IMR-90 (cell line): ENCODE data around the gene MAP3K13. TPM values are rescaled to one million over a fixed set of nuclear protein-coding genes. Genes with fewer than 3 reads are reported as not detected.

Experiments
- ATAC-seq: fragments of 200-7000 bp; cut with Tn5 transposase; 2 replicates; pipeline ENCODE4 v1.9.1; 2020; ENCODE audit warnings: low read depth, mild to moderate bottlenecking, moderate library complexity
- BruUV-seq: library from RNA; stranded (reverse); fragments of 400-500 nt; replicated peaks from 2 replicates; lab custom pipeline; 2021; lab: Mats Ljungman, UMichigan
- CTCF ChIA-PET: fragments of 300-600 bp; formaldehyde crosslinking; extraction: SDS; loops from one replicate; lab custom pipeline; 2021; ENCODE audit warnings: antibody characterized with exemption; lab: Yijun Ruan, JAX
- POLR2A ChIA-PET: fragments of 300-600 bp; sonication (Branson Sonifier 250); formaldehyde crosslinking; loops from one replicate; lab custom pipeline; 2022; ENCODE audit warnings: antibody characterized with exemption; ENCODE audit not compliant: unreplicated experiment; lab: Charles Lee
- DNase-seq: peaks from one replicate; pipeline ENCODE4 v3.0.0; 2013
- H2AFZ ChIP-seq: replicated peaks from 2 replicates; pipeline ENCODE3; 2013; ENCODE audit warnings: low read length, mild to moderate bottlenecking; ENCODE audit not compliant: poor library complexity
- H2AK5ac ChIP-seq: 2 replicates; pipeline ENCODE4 v1.6.1; 2013; ENCODE audit warnings: low read depth, low read length, inconsistent platforms
- H2AK9ac ChIP-seq: replicated peaks from 2 replicates; pipeline ENCODE3; 2013; ENCODE audit warnings: mild to moderate bottlenecking, low read depth, low read length, moderate library complexity; ENCODE audit not compliant: poor library complexity
- H2BK120ac ChIP-seq: 2 replicates; pipeline ENCODE4 v1.6.1; 2013; ENCODE audit warnings: low read depth, low read length, inconsistent platforms
- H2BK15ac ChIP-seq: 3 replicates; pipeline ENCODE4 v1.6.1; 2013; ENCODE audit warnings: low read depth, low read length, inconsistent platforms
- H2BK20ac ChIP-seq: 2 replicates; pipeline ENCODE4 v1.6.1; 2013; ENCODE audit warnings: low read depth, mild to moderate bottlenecking, inconsistent platforms, low read length, moderate library complexity
- H2BK5ac ChIP-seq: 2 replicates; pipeline ENCODE4 v1.6.1; 2013; ENCODE audit warnings: mild to moderate bottlenecking, low read depth, low read length, inconsistent platforms; ENCODE audit not compliant: poor library complexity, severe bottlenecking
- H3K14ac ChIP-seq: replicated peaks from 2 replicates; pipeline ENCODE4 v1.6.1; 2013; ENCODE audit warnings: low read depth, low read length, inconsistent platforms
- H3K18ac ChIP-seq: 2 replicates; pipeline ENCODE4 v1.6.1; 2013; ENCODE audit warnings: low read depth, low read length, control low read depth
- H3K23ac ChIP-seq: 2 replicates; pipeline ENCODE4 v1.6.1; 2013; ENCODE audit warnings: low read depth, low read length, inconsistent platforms
- H3K27ac ChIP-seq: 2 replicates; pipeline ENCODE4 v1.5.1; 2013; ENCODE audit warnings: mild to moderate bottlenecking, control low read depth, low read length; ENCODE audit not compliant: insufficient read depth
- H3K27me3 ChIP-seq: 2 replicates; pipeline ENCODE4 v1.6.1; 2013; ENCODE audit warnings: low read length; ENCODE audit not compliant: control insufficient read depth, insufficient read depth
- H3K36me3 ChIP-seq: 2 replicates; pipeline ENCODE4 v1.6.1; 2013; ENCODE audit warnings: low read length, mixed read lengths; ENCODE audit not compliant: control insufficient read depth, insufficient read depth
- H3K4ac ChIP-seq: 2 replicates; pipeline ENCODE4 v1.6.1; 2013; ENCODE audit warnings: low read depth, low read length, inconsistent platforms
- H3K4me1 ChIP-seq: 2 replicates; pipeline ENCODE4 v1.6.1; 2013; ENCODE audit warnings: low read length, mixed read lengths; ENCODE audit not compliant: control insufficient read depth, insufficient read depth
- H3K4me2 ChIP-seq: 2 replicates; pipeline ENCODE4 v1.6.1; 2013; ENCODE audit warnings: low read depth, mild to moderate bottlenecking, control low read depth, low read length, moderate library complexity
- H3K4me3 ChIP-seq: 2 replicates; pipeline ENCODE4 v1.5.1; 2013; ENCODE audit warnings: low read depth, mild to moderate bottlenecking, control low read depth, low read length, moderate library complexity; ENCODE audit not compliant: insufficient read depth
- H3K56ac ChIP-seq: 2 replicates; pipeline ENCODE4 v1.6.1; 2013; ENCODE audit warnings: low read length, inconsistent platforms; ENCODE audit not compliant: insufficient read depth; ENCODE audit errors: extremely low read depth
- H3K79me1 ChIP-seq, 2 experiments: 2 replicates each; pipeline ENCODE4 v1.6.1; 2013; ENCODE audit warnings: low read length in 2 of 2, inconsistent platforms in 1 of 2, low read depth in 1 of 2
- H3K9ac ChIP-seq: 2 replicates; pipeline ENCODE4 v1.6.1; 2013; ENCODE audit warnings: low read depth, low read length, control low read depth
- H3K9me1 ChIP-seq: 2 replicates; pipeline ENCODE4 v1.6.1; 2013; ENCODE audit warnings: low read length, inconsistent platforms; ENCODE audit not compliant: insufficient read depth
- H3K9me3 ChIP-seq: 2 replicates; pipeline ENCODE4 v1.6.1; 2013; ENCODE audit warnings: low read length; ENCODE audit not compliant: control insufficient read depth, insufficient read depth
- H4K20me1 ChIP-seq: 2 replicates; pipeline ENCODE4 v1.6.1; 2013; ENCODE audit warnings: low read length, inconsistent platforms; ENCODE audit not compliant: insufficient read depth
- H4K5ac ChIP-seq: 2 replicates; pipeline ENCODE4 v1.6.1; 2013; ENCODE audit warnings: mild to moderate bottlenecking, low read depth, low read length, control low read depth
- H4K8ac ChIP-seq, 2 experiments: 2 replicates each; pipeline ENCODE4 v1.6.1; 2013; ENCODE audit warnings: low read depth in 2 of 2, low read length in 2 of 2, control low read depth in 1 of 2, inconsistent platforms in 1 of 2
- H4K91ac ChIP-seq: 2 replicates; pipeline ENCODE4 v1.6.1; 2013; ENCODE audit warnings: low read depth, low read length, inconsistent platforms; ENCODE audit not compliant: insufficient read depth
- BHLHE40 ChIP-seq: fragments of 150-350 bp; IDR thresholded peaks from 2 replicates; pipeline ENCODE4 v1.6.1; 2016; ENCODE audit warnings: mild to moderate bottlenecking, low read depth, low read length
- CHD1 ChIP-seq: IDR thresholded peaks from 2 replicates; pipeline ENCODE4 v1.6.1; 2012; ENCODE audit warnings: low read depth, low read length, improper control_type of control experiment
- FOS ChIP-seq: fragments of 150-350 bp; IDR thresholded peaks from 2 replicates; pipeline ENCODE4 v1.6.1; 2016; ENCODE audit warnings: low read depth, low read length
- MAFK ChIP-seq: IDR thresholded peaks from 2 replicates; pipeline ENCODE4 v1.6.1; 2012; ENCODE audit warnings: low read depth, low read length, improper control_type of control experiment
- POLR2A ChIP-seq: IDR thresholded peaks from 2 replicates; pipeline ENCODE4 v1.6.1; 2012; ENCODE audit warnings: mild to moderate bottlenecking, low read depth, low read length
- RAD21 ChIP-seq: IDR thresholded peaks from 2 replicates; pipeline ENCODE4 v1.6.1; 2012; ENCODE audit warnings: low read length, improper control_type of control experiment
- RCOR1 ChIP-seq: IDR thresholded peaks from 2 replicates; pipeline ENCODE4 v1.6.1; 2012; ENCODE audit warnings: mild to moderate bottlenecking, low read length, improper control_type of control experiment; ENCODE audit not compliant: insufficient replicate concordance
- RFX5 ChIP-seq: IDR thresholded peaks from 2 replicates; pipeline ENCODE4 v1.8.0; 2012; ENCODE audit warnings: low read depth, mild to moderate bottlenecking, low read length, moderate library complexity
- WGBS, 2 experiments: methylation state at CpG; one replicate each; pipeline versions ENCODE4 v1.1.5 to v1.1.7; 2013; ENCODE audit warnings: missing lambda C conversion rate in 2 of 2; ENCODE audit not compliant: insufficient read length in 1 of 2; ENCODE audit errors: extremely low coverage in 2 of 2; 5-methylcytosine and 5-hydroxymethylcytosine counted together
- dilution Hi-C: fragments of 300-500 bp; cut with HindIII; formaldehyde crosslinking; loops from one replicate; pipeline ENCODE4 v1.14.3; 2018; ENCODE audit warnings: low sequenced_read_pairs; ENCODE audit not compliant: unreplicated experiment
- in situ Hi-C: fragments of 300-500 bp; cut with MboI; formaldehyde crosslinking; loops from 3 replicates; pipeline ENCODE4 v1.14.3; 2019; ENCODE audit warnings: low sequenced_read_pairs, inconsistent platforms, mixed read lengths
- intact Hi-C: fragments of 100-400 bp; cut with micrococcal nuclease; formaldehyde crosslinking; loops from 2 replicates; pipeline ENCODE4 v1.10.0; 2022
- polyA plus RNA-seq, 3 experiments: library from polyadenylated mRNA; depleted of rRNA; stranded (reverse); fragments of >200 nt; gene quantifications; 2 replicates each; pipeline ENCODE4 v1.2.3, GENCODE V29; 2012; ENCODE audit warnings: low replicate concordance in 1 of 3
- total RNA-seq: library from RNA; depleted of rRNA; stranded (reverse); fragments of >200 nt; gene quantifications from 2 replicates; pipeline ENCODE4 v1.2.3, GENCODE V29; 2012
- TF ChIP-seq, protein P1 (sequence below): fragments of 150-350 bp; IDR thresholded peaks from 2 replicates; pipeline ENCODE4 v1.6.1; 2016; ENCODE audit warnings: low read depth, mild to moderate bottlenecking, low read length, moderate library complexity, borderline replicate concordance

The MAP3K13 gene
- total and polyA plus RNA-seq, 2 of the 4 experiments (the other 2 are of a cell fraction): 9.9 to 17.6 TPM

DNA sequence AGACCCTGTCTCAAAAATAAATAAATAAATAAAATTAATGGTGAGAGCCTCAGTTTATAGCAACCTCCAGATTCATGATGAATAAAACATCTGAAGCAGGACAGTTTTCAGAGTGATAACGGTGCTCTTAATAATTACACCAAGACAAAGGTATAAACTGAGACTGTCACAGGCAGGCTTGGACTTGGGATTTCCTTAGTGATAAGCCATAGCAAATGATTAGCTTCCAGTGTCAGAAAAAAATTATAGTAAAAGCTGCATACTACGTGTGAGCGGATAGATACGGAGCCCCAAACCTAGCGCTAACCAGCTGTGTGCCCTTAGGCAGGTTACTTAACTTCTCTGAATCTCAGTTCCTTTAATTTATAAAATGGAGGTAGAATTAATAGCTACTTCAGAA is 167.9 kb downstream of the MAP3K13 start:
- no peak overlapping the region for H3K4ac ChIP-seq
- no peak overlapping the region for H2BK15ac ChIP-seq
- no peak overlapping the region for H2BK120ac ChIP-seq
- H3K9me3 ChIP-seq: no peaks in the 10 kb centered on the region
- H2BK5ac ChIP-seq: no peak overlapping the region
- no peaks in the 10 kb centered on the region for H3K36me3 ChIP-seq
- no peak overlapping the region for H3K4me3 ChIP-seq
- TF ChIP-seq, protein P1, sequence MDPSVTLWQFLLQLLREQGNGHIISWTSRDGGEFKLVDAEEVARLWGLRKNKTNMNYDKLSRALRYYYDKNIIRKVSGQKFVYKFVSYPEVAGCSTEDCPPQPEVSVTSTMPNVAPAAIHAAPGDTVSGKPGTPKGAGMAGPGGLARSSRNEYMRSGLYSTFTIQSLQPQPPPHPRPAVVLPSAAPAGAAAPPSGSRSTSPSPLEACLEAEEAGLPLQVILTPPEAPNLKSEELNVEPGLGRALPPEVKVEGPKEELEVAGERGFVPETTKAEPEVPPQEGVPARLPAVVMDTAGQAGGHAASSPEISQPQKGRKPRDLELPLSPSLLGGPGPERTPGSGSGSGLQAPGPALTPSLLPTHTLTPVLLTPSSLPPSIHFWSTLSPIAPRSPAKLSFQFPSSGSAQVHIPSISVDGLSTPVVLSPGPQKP: no peak
- TF ChIP-seq RCOR1: no peak
- TF ChIP-seq POLR2A: no peak
- no peak for TF ChIP-seq RAD21
- no peak for TF ChIP-seq BHLHE40
- TF ChIP-seq MAFK: no peak
- no peak for TF ChIP-seq CHD1
- no peak for TF ChIP-seq RFX5
- no peak for TF ChIP-seq FOS
- no peak overlapping the region for H3K14ac ChIP-seq
- no peaks in the 10 kb centered on the region for H3K79me1 ChIP-seq
- no peaks in the 10 kb centered on the region for H3K4me1 ChIP-seq
- H3K9ac ChIP-seq: no peak overlapping the region
- no peaks in the 10 kb centered on the region for H3K9me1 ChIP-seq
- H3K4me2 ChIP-seq: no peak overlapping the region
- BruUV-seq: no TSS peak
- no peak for DNase-seq
- H4K5ac ChIP-seq: no peak overlapping the region
- in situ Hi-C loops (no loop called here), intact Hi-C loops (no loop called here), dilution Hi-C loops (no loop called here)
- no peak overlapping the region for H2AK9ac ChIP-seq
- H2BK20ac ChIP-seq: no peak overlapping the region
- ChIA-PET CTCF (no interaction called here), POLR2A (no interaction called here)
- no peak overlapping the region for H3K23ac ChIP-seq
- no peak overlapping the region for H3K56ac ChIP-seq
- H2AFZ ChIP-seq: no peak overlapping the region
- H3K27ac ChIP-seq: no peak overlapping the region
- no peak overlapping the region for H3K18ac ChIP-seq
- no peaks in the 10 kb centered on the region for H4K20me1 ChIP-seq
- H4K91ac ChIP-seq: no peak overlapping the region
- no CpG with 5 or more reads among the region's 5 CpGs for WGBS, 2 experiments
- no peak overlapping the region for H4K8ac ChIP-seq
- no peak overlapping the region for H2AK5ac ChIP-seq
- ATAC-seq: no peak
- peaks cover 2% of the 10 kb centered on the region; the same call in 1 of the 2 replicates for H3K27me3 ChIP-seq
